IPS-11a (cell line): ENCODE results near the gene SHH.

Experiments used
- H3K4me3 ChIP-seq: one replicate; pipeline ENCODE4 v1.5.1; 2013; ENCODE audit warnings: low read depth, low read length, control low read depth

SHH gene

DNA sequence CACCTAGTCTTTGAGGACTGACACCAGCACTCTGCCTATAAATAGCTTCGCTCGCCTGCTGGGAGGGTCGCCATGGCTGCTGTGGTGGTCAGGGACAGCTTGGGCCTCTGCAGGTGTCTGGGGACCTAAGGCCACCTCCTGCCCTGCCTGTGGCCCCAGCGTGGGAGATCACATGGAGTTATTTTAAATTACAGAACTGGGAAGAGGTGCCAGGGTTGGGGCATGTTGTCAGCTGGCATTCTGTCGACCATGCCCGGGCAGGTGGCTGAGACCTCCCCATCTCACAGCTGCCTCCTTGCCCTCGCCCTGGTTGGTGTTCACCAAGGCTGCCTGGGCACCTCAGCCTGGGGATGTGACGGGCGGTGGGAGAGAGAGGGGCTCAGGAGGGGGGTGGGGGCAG is 18.1 kb downstream of the SHH start:
- no peak overlapping the region for H3K4me3 ChIP-seq

DNA sequence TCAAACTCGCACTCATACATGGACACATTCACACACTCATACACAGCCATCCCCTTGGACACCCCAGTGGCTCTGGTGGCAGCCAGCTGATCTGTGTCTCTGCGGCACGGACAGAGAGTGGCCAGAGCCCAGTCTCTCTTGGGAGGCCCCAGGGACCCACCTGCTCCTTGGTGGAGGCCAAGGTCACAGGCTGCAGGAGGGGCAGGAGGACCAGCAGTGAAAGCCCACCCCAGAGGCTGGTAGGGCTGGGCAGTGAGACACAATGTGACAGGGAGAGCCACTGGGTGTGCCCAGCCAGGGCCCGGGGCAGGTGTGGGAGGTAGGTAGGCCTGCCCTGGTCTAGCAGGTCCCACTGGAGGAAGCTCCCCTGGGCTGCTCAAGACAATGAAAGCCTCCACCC is 18.5 kb downstream of the SHH start:
- H3K4me3 ChIP-seq: no peak overlapping the region

DNA sequence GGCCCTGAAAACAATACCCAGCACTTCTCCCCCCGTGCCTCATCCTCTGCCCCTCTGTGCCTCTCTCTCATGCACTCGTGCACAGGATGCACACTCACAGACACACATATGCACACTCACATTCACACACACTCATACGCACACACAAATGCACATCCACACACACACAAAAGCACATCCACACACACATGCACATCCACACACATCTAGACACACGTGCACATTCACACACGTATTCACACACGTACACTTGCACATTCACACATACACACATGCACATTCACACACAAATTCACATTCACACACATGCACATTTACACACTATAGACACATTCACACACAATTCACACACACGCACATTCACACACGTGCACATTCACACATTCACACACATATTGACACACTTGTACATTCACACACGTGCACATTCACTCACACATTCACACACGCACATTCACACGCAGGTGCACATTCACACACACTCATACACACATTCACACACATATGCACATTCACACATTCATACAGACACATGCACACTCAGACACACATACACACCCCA is 19.2 kb downstream of the SHH start:
- no peak overlapping the region for H3K4me3 ChIP-seq

DNA sequence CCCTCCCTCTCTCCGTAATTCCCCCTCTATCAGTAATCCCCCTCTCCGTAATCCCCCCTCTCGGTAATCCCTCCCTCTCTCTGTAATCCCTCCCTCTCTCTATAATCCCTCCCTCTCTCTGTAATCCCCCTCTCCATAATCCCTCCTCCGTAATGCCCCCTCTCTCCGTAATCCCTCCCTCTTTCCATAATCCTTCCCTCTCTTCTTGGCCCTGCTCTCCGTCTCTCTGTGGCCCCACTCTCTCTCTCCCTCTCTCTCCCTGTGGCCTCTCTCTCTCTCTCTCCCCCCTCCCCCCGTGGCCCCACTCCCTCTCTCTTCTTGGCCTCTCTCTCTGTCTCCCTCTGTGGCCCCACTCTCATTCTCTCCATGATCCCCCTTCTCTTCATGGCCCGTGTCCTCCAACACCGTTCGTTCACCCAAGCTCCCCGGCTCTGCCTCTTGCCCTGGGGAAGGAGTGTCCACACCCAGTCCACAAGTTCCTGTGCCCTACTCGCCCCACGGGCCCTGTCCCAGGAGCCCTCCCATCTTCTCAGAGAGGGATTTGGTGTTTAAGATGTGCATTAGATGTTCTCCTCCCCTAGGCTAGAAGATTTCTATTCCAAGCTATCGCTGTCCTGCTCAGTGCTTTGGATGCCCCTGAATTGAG is 19.8 kb downstream of the SHH start:
- H3K4me3 ChIP-seq: no peak overlapping the region

DNA sequence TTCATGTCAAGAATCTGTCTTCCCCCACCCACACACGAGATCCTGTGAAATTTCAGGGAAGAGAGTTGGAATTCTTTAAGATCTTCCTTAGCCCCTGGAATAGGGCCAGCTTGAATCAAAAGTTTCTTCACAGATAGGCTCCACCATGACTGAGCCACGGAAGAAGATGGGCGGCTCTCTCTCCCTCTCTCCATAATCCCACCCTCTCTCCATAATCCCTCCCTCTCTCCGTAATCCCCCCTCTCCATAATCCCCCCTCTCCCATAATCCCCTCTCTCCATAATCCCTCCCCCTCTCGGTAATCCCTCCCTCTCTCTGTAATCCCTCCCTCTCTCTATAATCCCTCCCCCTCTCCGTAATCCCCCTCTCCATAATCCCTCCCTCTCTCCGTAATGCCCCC is 20.4 kb downstream of the SHH start:
- no peak overlapping the region for H3K4me3 ChIP-seq

DNA sequence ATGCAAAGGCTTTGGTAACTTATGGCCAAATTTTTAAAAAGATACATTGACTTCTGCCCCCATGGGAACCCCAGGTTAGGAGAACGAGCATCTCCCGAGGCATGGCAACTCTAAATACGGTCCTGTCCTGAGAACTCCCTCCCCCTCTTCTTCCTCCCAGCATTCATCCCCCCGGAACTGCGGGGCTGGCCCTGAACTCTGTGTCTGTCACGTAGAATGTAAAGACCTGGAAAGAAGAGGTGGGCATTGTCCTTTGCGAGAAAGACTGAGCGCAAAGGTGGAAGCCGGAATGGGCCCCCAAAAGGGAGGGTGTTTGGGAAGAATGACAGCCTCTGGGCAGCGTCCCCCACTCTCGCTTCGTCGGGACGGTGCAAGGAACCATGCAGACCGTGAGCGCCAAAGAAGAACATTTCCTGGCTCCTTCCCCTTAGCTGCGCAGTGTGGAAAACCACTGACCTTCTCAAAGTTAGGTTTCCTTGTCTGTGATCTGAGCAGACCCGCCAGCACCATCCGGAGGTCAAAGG is 21.0 kb downstream of the SHH start:
- H3K4me3 ChIP-seq: no peak overlapping the region

DNA sequence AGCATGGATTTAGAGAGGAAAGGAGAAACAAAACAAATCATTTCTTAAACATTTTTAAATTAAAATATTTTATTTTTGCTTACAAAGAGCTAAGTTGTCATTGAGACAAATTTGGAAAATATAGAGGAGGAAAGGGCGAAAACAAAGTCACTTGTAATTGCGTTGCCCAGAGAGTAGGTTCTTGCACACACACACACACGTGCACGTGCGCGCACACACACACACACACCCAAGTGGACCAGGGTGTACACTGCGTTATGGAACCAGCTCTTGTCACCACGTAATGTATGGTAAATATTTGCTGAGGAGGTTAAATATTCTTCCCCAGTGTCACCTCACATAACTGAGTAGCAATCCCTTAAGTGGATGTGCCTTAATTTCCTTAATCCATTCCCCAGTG is 21.6 kb downstream of the SHH start:
- no peak overlapping the region for H3K4me3 ChIP-seq

DNA sequence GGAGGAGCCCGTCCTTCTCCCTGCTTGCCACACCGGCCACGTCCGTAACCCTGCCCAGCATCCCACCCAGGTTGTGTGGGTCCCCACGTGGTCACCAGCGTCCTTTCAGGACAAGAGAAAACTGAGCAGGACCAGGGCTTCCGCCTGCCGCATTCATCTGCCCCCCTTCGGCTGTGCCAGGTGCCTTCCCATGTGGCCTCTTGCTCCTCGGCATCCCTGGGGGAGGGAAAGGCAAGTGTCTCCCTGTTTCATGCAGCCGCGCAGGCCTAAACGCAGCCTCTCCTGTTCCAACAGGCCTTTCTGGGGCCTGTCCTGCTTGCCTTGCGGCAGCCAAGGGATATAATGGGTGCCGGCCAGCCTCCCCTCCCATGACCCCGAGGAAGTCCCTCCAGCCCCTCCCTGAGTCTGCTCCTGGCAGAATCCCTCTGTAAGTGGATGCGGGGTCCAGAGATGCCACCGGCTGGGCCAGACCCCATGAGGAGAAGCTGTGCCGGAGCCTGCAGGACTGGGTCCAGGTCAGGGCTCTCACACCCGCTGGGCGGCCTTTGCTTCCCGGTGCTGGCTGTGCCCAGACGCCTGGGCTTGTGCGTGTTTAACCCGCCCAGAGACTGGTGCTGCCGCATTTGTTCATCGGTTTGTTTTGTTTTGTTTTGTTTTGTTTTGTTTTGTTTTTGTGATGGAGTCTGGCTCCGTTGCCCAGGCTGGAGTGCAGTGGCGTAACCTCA is 23.1 kb downstream of the SHH start:
- H3K4me3 ChIP-seq: no peak overlapping the region

DNA sequence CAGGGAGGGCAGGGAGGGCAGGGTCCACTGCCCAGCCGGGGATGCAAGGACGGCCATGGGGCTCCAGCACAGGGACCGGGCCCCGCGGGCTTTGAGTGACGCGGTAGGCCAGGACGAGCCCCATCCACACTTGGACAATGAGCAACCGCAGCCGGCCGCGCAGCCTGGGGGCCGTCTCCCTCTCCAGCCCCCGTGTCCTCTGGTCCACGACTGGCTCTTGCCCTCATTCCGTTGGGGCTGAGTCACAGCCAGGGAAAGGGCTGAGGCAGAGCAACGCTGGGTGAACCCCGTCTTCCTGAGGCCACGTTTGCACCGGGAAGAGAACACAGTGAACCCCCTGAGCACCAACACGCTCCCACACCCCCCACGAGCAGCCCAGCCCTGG is 23.7 kb downstream of the SHH start:
- H3K4me3 ChIP-seq: no peak overlapping the region

DNA sequence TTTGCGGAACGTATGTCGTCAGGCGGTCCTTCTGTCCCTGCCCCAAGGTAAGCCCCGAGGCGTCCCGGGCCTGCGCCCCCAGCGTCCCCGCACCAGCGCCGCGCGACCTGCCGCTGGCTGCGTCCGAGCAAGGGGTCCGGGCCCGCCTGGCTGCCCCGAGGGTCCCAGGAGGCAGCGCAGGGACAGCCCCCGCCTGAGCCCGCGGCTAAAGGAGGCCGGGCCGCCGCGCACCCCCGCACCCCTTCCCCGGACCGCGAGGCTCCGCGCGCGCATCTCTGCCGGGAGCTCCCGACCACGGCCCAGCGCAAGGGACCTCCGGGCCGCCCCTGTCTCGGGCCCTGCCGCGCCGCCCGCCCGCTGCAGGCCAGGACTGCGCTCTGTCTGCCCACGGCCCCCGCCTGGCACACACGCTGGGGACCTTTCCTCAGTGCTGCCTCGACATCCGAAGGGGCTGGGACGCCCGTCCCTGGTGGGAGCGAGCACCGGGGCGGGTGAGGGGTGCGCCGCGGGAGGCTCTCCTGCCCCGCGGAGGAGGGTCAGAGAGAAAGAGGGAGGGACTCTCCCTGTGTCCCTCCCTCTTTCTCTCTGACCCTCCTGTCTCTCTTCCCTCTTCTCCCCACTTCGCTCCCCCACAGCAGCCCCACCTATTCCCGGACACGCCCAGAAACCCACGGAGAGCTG is 25.0 kb downstream of the SHH start:
- peak overlapping the region; percentile 30 for H3K4me3 ChIP-seq

DNA sequence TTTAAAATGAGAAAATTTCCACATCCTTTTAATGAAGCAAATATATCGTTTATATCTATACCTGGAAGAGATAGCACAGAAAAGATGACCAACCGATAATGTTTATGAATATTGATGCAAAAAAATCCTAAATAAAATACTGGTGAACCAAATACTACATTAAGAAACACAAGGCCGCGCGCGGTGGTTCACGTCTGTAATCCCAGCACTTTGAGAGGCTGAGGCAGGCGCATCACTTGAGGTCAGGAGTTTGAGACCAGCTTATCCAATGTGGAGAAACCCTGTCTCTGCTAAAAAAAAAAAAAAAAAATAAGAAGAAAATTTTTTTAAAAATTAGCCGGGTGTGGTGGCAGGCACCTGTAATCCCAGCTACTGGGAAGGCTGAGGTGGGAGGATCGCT is 25.8 kb downstream of the SHH start:
- H3K4me3 ChIP-seq: no peak overlapping the region

DNA sequence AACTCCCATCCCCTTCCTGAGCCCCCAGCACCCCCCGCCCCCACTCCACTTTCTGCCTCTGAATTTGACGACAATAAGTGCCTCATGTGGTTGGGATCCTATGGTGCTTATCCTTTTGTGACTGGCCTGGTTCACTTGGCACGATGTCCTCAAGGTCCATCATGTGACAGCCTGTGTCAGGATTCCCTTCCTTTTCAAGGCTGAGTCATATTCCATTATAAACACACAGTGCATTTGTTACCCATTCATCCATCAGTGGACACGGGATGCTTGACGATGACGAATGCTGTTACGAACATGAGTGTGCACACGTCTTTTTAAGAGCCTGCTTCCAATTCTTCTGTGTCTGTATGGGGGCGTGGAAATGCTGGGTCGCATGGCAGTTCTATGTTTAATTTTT is 26.7 kb downstream of the SHH start:
- no peak overlapping the region for H3K4me3 ChIP-seq

DNA sequence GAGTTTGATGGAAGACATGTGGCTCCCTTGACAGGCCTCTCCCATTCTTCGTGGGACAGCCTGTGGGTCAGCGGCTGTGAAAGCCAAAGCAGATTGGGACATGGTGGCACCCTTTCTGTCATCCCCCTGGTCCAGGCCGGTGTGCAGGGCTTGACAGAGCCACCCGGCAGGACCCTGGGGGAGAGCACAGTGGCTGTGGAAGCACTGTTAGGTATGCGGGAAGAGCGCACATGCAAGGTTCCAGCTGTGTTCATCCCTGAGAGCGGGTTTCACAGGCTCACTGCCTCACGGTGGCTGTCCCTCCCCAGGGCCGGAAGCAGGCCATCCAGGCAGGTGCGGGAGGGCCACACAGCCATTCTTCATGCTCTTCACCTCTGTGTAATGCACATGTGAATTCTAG is 29.8 kb downstream of the SHH start:
- no peak overlapping the region for H3K4me3 ChIP-seq

DNA sequence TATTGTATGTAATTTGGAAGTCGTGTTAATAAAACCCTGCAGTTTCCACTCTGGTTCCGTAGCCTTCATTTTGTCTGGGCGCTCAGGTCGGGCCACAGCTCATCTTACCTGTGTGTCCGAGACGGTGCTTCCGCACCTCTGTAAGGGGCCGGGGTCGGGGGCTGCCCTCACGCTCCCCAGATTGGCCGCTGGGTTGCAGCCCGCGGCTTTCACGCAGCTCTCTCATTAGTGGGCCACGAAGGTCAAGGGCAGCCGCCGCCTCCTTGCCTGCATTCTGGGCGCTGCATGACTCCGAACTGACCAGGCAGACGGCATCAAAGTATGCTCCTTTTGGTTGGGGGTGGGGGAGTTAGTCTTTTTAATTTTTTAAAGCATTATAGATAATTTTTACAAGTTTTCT is 30.8 kb downstream of the SHH start:
- H3K4me3 ChIP-seq: no peak overlapping the region

DNA sequence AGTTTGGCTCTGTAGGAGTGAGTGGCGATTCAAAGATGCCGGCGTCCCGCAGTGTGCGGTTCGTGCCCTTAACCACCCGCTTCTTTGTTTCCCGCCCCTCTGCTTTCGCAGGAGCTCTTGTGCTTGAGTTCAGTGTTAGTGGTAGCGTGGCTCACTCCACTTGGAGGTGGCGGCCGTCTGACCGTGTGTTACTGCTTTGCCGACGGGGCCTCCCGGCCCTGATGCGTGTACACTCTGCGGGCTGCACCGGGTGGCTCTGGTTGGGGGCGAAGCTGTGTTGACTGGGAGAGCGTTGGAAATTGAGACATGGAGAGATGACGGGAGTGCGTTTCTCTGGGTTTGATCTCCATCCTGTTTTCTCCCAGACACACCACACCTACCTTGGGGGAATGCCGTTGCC is 31.4 kb downstream of the SHH start:
- H3K4me3 ChIP-seq: no peak overlapping the region

DNA sequence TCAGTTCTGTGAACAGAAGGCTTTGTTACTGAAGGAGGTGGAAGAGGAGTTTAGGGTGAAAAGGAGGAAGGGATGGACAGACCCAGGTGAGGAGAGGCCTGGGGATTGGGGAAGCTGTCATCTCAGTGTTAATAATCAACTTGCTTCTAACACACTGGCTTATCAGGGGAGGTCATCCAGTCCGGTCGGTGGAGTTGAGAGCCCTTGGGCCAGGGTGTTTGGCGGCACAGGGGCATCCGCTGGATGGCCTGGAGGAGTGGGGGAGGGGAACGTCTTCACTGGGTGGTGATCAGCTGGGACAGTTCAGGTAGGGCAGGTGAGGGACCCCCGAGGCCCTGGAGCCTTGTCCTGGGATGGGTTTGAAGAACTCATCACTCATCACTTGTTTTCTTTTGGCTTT is 33.9 kb downstream of the SHH start:
- no peak overlapping the region for H3K4me3 ChIP-seq

DNA sequence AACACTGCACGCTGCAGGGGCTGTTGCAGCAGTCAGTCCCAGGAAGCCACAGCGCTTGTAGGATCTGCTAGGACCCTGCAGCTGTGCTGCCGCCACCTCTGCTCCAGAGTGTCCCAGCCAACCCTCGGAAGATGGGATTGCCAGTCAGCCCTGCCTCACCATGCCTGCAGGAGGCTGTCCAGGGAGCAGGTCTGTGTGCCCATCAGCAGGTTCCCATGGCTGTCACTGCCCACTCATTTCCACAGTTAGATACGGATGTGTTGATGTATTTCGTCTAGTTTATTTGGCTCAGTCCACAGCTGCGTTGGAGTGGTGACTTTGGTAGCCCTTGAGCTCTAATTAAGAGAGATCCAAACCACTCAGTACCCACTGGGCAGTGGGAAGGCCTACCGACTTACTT is 35.7 kb downstream of the SHH start:
- no peak overlapping the region for H3K4me3 ChIP-seq

DNA sequence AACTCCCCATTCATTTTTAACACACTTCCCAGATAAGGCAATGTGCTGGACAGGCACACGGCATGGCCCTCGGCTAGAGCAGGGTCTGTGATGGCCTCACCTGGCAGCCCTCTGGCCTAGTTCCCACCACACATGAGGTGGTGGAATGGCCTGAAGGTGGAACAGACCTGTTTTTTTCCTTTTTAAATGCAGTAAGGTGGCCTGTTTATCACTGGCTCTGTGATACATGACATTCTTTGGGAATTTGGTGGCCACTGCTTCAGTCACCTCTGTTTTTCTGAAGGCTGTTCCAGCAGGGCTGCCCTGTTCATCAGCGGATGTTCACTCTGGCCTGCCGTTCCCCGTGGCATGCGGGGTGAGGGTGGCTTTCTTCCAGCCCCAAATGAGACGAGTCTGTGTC is 36.6 kb downstream of the SHH start:
- no peak overlapping the region for H3K4me3 ChIP-seq

DNA sequence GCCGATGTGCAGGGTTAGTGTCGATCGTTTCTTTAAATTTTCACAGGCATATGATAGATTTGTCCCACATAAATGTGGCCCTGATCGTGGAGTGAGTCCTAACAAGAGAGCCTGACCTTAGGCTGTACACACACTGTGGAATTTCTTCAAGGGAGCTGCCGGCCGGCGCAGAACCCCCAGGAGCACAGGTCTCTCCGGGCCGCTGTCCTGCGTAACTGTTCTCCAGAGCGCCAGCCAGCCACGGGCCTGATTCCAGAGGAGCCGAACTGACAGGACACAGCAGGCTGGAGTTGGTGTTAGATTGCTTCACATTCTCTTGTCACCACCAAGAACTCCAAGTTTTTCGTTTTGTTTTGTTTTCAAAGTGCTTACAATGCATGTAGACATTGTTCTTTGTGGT is 37.3 kb downstream of the SHH start:
- H3K4me3 ChIP-seq: no peak overlapping the region

DNA sequence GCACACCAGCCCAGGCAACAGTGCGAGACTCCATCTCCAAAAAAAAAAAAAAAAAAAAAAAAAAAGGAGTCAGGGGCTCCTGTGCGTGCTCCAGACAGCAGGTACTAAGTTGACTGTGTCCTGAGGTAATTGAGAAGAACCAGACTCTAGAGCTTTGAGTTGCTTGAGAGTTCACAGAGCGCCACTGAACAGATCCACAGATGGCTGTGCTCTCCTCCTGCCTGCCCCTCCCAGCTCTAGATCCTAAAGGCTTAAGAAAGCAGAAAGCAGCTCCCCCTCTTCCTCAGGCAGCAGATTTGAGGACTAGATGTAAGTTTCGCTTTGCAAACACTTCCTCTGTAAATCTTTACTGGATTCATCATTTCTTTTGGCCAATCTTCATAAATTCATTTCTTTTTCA is 38.7 kb downstream of the SHH start:
- H3K4me3 ChIP-seq: no peak overlapping the region

DNA sequence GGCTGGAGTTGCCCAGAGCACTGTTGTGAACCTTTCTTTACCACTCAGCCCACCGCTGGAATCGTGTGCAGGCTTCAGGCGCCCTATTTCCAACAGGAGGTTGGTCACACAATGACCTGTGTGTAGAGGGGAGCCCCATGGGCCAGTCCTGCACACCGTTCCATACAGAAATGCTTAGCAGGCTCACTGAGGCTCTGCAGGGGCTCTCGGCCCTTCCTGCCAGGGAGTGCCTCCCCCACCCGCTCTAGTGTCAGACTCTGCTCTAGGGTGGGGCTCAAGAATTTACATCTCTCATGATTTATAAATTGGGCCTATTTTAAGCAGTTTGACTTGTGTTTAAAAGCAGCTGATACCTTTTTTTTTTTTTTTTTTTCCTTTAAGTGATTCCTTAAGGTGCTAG is 42.0 kb downstream of the SHH start:
- H3K4me3 ChIP-seq: no peak overlapping the region

DNA sequence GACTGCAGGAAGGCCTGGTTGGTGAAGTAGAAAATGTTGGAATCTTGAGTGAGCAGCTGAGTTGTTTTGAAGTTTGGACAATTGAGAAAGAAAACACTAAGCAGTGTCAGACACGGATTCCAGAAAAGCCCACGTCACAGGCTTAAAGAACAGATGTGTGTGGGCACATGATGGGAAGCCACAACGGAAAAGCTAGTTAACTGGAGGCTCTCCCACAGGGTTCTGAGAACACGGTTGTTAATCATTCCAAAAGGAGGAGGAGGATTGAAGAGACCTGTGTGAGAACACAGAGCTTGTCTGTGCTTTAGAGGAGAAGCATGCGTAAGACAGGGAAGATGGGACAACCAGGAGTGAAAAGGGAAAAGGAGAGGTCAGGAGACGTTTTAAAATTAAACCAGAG is 42.6 kb downstream of the SHH start:
- H3K4me3 ChIP-seq: no peak overlapping the region
